IMR-90 (cell line): ENCODE results near the gene GLIPR1.

ENCODE experiments used
- CTCF ChIP-seq: conservative IDR thresholded peaks from 2 replicates; pipeline ENCODE4 v1.5.1; 2012; ENCODE audit warnings: mild to moderate bottlenecking, low read depth, low read length, improper control_type of control experiment
- FOS ChIP-seq: fragments of 150-350 bp; IDR thresholded peaks from 2 replicates; pipeline ENCODE4 v1.6.1; 2016; ENCODE audit warnings: low read depth, low read length
- MAFK ChIP-seq: IDR thresholded peaks from 2 replicates; pipeline ENCODE4 v1.6.1; 2012; ENCODE audit warnings: low read depth, low read length, improper control_type of control experiment
- MAZ ChIP-seq: IDR thresholded peaks from 2 replicates; pipeline ENCODE4 v1.6.1; 2012; ENCODE audit warnings: low read depth, mild to moderate bottlenecking, low read length, improper control_type of control experiment, moderate library complexity, borderline replicate concordance
- POLR2A ChIP-seq: IDR thresholded peaks from 2 replicates; pipeline ENCODE4 v1.6.1; 2012; ENCODE audit warnings: mild to moderate bottlenecking, low read depth, low read length
- RAD21 ChIP-seq: IDR thresholded peaks from 2 replicates; pipeline ENCODE4 v1.6.1; 2012; ENCODE audit warnings: low read length, improper control_type of control experiment
- RCOR1 ChIP-seq: IDR thresholded peaks from 2 replicates; pipeline ENCODE4 v1.6.1; 2012; ENCODE audit warnings: mild to moderate bottlenecking, low read length, improper control_type of control experiment; ENCODE audit not compliant: insufficient replicate concordance
- RFX5 ChIP-seq: IDR thresholded peaks from 2 replicates; pipeline ENCODE4 v1.8.0; 2012; ENCODE audit warnings: low read depth, mild to moderate bottlenecking, low read length, moderate library complexity
- TF ChIP-seq, protein P1 (sequence below): fragments of 150-350 bp; IDR thresholded peaks from 2 replicates; pipeline ENCODE4 v1.6.1; 2017; ENCODE audit warnings: mild to moderate bottlenecking, antibody characterized with exemption, low read length, low read depth

DNA sequence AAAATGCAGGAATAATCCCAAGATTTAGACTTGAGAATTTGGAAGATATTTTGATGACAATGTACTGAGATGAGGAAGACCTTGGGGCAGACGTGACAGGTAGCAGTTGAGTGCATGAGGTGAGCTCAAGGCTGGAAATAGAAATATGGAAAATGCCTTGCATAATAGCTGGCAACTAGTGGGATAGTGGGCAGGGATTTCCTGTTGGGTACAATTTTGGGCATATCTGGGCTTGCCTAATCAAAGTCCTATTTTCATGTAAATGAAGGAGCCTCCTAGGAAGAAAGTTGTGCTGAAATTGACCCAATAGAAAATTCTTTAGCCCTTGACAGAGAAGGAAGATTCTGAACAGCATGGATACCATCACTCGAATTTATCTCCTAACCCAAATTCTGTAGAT lies 6.4 kb upstream of the GLIPR1 start:
- TF ChIP-seq MAFK: no peak
- TF ChIP-seq CTCF: no peak
- TF ChIP-seq, protein P1, sequence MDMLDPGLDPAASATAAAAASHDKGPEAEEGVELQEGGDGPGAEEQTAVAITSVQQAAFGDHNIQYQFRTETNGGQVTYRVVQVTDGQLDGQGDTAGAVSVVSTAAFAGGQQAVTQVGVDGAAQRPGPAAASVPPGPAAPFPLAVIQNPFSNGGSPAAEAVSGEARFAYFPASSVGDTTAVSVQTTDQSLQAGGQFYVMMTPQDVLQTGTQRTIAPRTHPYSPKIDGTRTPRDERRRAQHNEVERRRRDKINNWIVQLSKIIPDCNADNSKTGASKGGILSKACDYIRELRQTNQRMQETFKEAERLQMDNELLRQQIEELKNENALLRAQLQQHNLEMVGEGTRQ: no peak
- no peak for TF ChIP-seq POLR2A
- TF ChIP-seq RFX5: no peak
- TF ChIP-seq FOS: no peak
- no peak for TF ChIP-seq RAD21
- no peak for TF ChIP-seq RCOR1
- TF ChIP-seq MAZ: no peak
